Astrocyte (in vitro differentiated cells and primary cell): ENCODE results near the gene KIRREL3.

ENCODE experiments used
- EZH2 ChIP-seq: IDR thresholded peaks from 2 replicates; pipeline ENCODE4 v1.6.1; 2012; ENCODE audit warnings: mild to moderate bottlenecking, low read length, inconsistent platforms; ENCODE audit not compliant: insufficient read depth
- TF ChIP-seq, protein P1 (sequence below): IDR thresholded peaks from 2 replicates; pipeline ENCODE4 v1.5.1; 2011; ENCODE audit warnings: low read depth, mild to moderate bottlenecking, inconsistent platforms, low read length, moderate library complexity; ENCODE audit not compliant: insufficient read depth

DNA sequence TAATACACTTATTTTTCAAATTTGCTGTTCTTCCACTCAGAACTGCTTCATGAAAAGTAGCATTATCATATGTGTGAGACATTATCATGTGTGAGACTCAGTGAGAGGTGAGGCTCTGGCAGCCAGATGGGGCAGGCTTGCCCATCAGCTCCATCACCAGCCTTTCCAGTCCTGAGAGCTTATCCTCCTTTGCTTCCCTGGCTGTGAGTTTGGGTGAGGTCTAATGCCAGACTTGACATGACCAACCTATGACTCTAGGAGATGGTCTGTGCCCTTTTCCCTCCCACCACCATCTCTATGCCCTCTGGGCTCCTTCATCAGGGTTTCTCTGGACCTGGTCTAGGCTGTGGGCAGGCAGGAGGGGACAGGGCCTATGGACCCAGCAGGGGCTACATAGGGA, 145.0 kb downstream of the KIRREL3 start:
- TF ChIP-seq, protein P1, sequence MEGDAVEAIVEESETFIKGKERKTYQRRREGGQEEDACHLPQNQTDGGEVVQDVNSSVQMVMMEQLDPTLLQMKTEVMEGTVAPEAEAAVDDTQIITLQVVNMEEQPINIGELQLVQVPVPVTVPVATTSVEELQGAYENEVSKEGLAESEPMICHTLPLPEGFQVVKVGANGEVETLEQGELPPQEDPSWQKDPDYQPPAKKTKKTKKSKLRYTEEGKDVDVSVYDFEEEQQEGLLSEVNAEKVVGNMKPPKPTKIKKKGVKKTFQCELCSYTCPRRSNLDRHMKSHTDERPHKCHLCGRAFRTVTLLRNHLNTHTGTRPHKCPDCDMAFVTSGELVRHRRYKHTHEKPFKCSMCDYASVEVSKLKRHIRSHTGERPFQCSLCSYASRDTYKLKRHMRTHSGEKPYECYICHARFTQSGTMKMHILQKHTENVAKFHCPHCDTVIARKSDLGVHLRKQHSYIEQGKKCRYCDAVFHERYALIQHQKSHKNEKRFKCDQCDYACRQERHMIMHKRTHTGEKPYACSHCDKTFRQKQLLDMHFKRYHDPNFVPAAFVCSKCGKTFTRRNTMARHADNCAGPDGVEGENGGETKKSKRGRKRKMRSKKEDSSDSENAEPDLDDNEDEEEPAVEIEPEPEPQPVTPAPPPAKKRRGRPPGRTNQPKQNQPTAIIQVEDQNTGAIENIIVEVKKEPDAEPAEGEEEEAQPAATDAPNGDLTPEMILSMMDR, result no peak
- TF ChIP-seq EZH2, result no peak
